ENCODE results near the gene CLOCK. TPM values are rescaled to one million over a fixed set of nuclear protein-coding genes. Genes with fewer than 3 reads are reported as not detected.

Gene CLOCK
- total and polyA plus RNA-seq, 9 of the 15 experiments (the other 6 are each of a cell fraction or from before 2014, with no cell fraction given), result 3.7 to 14.4 (median 9.4) TPM

DNA sequence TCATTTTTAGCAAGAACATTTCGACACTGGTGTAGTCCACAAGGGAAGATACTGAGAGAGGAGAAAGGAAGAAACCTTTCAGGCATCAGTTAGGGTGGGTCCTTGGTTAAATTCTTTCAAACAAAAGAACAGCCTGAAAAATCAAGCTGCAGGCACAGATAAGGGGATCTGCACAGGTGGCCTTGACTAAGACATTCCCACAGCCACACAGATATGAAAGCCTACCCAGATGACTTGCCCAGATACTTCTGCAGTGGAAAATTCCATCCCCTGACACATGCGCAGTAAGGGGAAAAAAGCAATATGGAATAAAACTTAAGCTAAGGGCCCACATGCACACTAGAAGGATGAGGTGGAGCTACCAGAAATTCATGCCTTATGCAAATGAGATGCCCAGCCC, 159.9 kb downstream of the CLOCK start (continued):
- TF ChIP-seq, protein P1, sequence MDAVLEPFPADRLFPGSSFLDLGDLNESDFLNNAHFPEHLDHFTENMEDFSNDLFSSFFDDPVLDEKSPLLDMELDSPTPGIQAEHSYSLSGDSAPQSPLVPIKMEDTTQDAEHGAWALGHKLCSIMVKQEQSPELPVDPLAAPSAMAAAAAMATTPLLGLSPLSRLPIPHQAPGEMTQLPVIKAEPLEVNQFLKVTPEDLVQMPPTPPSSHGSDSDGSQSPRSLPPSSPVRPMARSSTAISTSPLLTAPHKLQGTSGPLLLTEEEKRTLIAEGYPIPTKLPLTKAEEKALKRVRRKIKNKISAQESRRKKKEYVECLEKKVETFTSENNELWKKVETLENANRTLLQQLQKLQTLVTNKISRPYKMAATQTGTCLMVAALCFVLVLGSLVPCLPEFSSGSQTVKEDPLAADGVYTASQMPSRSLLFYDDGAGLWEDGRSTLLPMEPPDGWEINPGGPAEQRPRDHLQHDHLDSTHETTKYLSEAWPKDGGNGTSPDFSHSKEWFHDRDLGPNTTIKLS (IDR thresholded peaks at IDR 0.05; ENCODE audit: borderline replicate concordance, low read depth), result 0 out of 2 replicates have a peak, but pooled peaks have one; percentile 19
- TF ChIP-seq LCOR (CRISPR knock-in tag; IDR thresholded peaks at IDR 0.05), result 0 out of 2 replicates have a peak, but pooled peaks have one; percentile 58
- TF ChIP-seq ZBTB8A (IDR thresholded peaks at IDR 0.05; ENCODE audit: partially characterized antibody), result no peak
- TF ChIP-seq ZNF384 (IDR thresholded peaks at IDR 0.05; ENCODE audit: low read depth, low read length), result no peak
- peak; percentile 59; the same call in 1 of the 2 replicates for TF ChIP-seq TEAD2 (tag; IDR thresholded peaks at IDR 0.05)
- TF ChIP-seq ZNF766 (CRISPR knock-in tag; conservative IDR thresholded peaks at IDR 0.05), result peak; percentile 97
- peak; percentile 99 for TF ChIP-seq TEAD4 (IDR thresholded peaks at IDR 0.05; ENCODE audit: low read length)
- TF ChIP-seq TEAD4 (CRISPR knock-in tag; IDR thresholded peaks at IDR 0.05; ENCODE audit: borderline replicate concordance), result no peak
- TF ChIP-seq ZNF324 (CRISPR knock-in tag; IDR thresholded peaks at IDR 0.05), result no peak
- TF ChIP-seq ZNF311 (CRISPR knock-in tag; IDR thresholded peaks at IDR 0.05), result peak; percentile 72; the same call in 1 of the 2 replicates
- no peak for TF ChIP-seq PCBP2 (IDR thresholded peaks at IDR 0.05; ENCODE audit: low read depth, low read length, poor library complexity, severe bottlenecking)
- TF ChIP-seq, protein P2, sequence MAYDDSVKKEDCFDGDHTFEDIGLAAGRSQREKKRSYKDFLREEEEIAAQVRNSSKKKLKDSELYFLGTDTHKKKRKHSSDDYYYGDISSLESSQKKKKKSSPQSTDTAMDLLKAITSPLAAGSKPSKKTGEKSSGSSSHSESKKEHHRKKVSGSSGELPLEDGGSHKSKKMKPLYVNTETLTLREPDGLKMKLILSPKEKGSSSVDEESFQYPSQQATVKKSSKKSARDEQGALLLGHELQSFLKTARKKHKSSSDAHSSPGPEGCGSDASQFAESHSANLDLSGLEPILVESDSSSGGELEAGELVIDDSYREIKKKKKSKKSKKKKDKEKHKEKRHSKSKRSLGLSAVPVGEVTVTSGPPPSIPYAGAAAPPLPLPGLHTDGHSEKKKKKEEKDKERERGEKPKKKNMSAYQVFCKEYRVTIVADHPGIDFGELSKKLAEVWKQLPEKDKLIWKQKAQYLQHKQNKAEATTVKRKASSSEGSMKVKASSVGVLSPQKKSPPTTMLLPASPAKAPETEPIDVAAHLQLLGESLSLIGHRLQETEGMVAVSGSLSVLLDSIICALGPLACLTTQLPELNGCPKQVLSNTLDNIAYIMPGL (CRISPR knock-in tag; IDR thresholded peaks at IDR 0.05), result no peak
- TF ChIP-seq ZZZ3 (IDR thresholded peaks at IDR 0.05), result 0 out of 2 replicates have a peak, but pooled peaks have one; percentile 31
- TF ChIP-seq RUNX1 (IDR thresholded peaks at IDR 0.05; ENCODE audit: low read depth), result peak; percentile 78
- no peak for TF ChIP-seq CBX5 (IDR thresholded peaks at IDR 0.05; ENCODE audit: borderline replicate concordance, low read depth)
- peak; percentile 67; the same call in 1 of the 2 replicates for TF ChIP-seq KLF6 (CRISPR knock-in tag; IDR thresholded peaks at IDR 0.05; ENCODE audit: borderline replicate concordance)
- TF ChIP-seq, protein P3, sequence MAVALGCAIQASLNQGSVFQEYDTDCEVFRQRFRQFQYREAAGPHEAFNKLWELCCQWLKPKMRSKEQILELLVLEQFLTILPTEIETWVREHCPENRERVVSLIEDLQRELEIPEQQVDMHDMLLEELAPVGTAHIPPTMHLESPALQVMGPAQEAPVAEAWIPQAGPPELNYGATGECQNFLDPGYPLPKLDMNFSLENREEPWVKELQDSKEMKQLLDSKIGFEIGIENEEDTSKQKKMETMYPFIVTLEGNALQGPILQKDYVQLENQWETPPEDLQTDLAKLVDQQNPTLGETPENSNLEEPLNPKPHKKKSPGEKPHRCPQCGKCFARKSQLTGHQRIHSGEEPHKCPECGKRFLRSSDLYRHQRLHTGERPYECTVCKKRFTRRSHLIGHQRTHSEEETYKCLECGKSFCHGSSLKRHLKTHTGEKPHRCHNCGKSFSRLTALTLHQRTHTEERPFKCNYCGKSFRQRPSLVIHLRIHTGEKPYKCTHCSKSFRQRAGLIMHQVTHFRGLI (CRISPR knock-in tag; IDR thresholded peaks at IDR 0.05), result peak; percentile 82; the same call in 1 of the 2 replicates
- TF ChIP-seq BACH1 (tag; IDR thresholded peaks at IDR 0.05), result 0 out of 2 replicates have a peak, but pooled peaks have one; percentile 23
- TF ChIP-seq, protein P4, sequence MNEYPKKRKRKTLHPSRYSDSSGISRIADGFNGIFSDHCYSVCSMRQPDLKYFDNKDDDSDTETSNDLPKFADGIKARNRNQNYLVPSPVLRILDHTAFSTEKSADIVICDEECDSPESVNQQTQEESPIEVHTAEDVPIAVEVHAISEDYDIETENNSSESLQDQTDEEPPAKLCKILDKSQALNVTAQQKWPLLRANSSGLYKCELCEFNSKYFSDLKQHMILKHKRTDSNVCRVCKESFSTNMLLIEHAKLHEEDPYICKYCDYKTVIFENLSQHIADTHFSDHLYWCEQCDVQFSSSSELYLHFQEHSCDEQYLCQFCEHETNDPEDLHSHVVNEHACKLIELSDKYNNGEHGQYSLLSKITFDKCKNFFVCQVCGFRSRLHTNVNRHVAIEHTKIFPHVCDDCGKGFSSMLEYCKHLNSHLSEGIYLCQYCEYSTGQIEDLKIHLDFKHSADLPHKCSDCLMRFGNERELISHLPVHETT (CRISPR knock-in tag; conservative IDR thresholded peaks at IDR 0.05 in 1 of 2, IDR thresholded peaks at IDR 0.05 in 1 of 2), result peak in 1 of 2 experiments; percentile 89; a peak in 2 of 4 replicates
- peak; percentile 99 for TF ChIP-seq CBFA2T2 (conservative IDR thresholded peaks at IDR 0.05)
- TF ChIP-seq, protein P5, sequence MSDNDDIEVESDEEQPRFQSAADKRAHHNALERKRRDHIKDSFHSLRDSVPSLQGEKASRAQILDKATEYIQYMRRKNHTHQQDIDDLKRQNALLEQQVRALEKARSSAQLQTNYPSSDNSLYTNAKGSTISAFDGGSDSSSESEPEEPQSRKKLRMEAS (CRISPR knock-in tag; IDR thresholded peaks at IDR 0.05), result no peak

Measured in K562 (cell line).